KMS-11 (cell line): ENCODE data around the gene ZFR.

ENCODE experiments used
- H2AFZ ChIP-seq: fragments of 200-600 bp; sonication (generic); 2 replicates; pipeline ENCODE4 v1.6.1; 2016; ENCODE audit warnings: antibody characterized with exemption, mixed run types, low read depth
- H3K27ac ChIP-seq: fragments of 200-600 bp; sonication (generic); 2 replicates; pipeline ENCODE4 v1.6.1; 2016; ENCODE audit warnings: mild to moderate bottlenecking, mixed run types
- H3K27me3 ChIP-seq: fragments of 200-600 bp; sonication (generic); 2 replicates; pipeline ENCODE4 v1.6.1; 2017; ENCODE audit warnings: mild to moderate bottlenecking, low read depth, mixed run types, moderate library complexity; ENCODE audit not compliant: insufficient read depth
- H3K36me3 ChIP-seq: fragments of 200-600 bp; sonication (generic); 2 replicates; pipeline ENCODE4 v1.6.1; 2017; ENCODE audit warnings: mild to moderate bottlenecking, mixed run types; ENCODE audit not compliant: insufficient read depth
- H3K4me1 ChIP-seq: fragments of 200-600 bp; sonication (generic); 2 replicates; pipeline ENCODE4 v1.6.1; 2016; ENCODE audit warnings: mild to moderate bottlenecking, low read depth, mixed run types; ENCODE audit not compliant: poor library complexity, severe bottlenecking
- H3K4me2 ChIP-seq: fragments of 200-600 bp; sonication (generic); 2 replicates; pipeline ENCODE4 v1.7.0; 2016; ENCODE audit warnings: mild to moderate bottlenecking, mixed run types
- H3K4me3 ChIP-seq: fragments of 200-600 bp; sonication (generic); IDR thresholded peaks from 2 replicates; pipeline ENCODE4 v1.6.1; 2017; ENCODE audit warnings: low read depth, low read length, mixed read lengths; ENCODE audit not compliant: insufficient read depth
- H3K79me2 ChIP-seq: fragments of 200-600 bp; sonication (generic); 2 replicates; pipeline ENCODE4 v1.6.1; 2016; ENCODE audit warnings: low read depth, mixed run types; ENCODE audit not compliant: insufficient read depth
- H3K9ac ChIP-seq: fragments of 200-600 bp; sonication (generic); 2 replicates; pipeline ENCODE4 v1.6.1; 2016; ENCODE audit warnings: mild to moderate bottlenecking, mixed run types
- H4K20me1 ChIP-seq: fragments of 200-600 bp; sonication (generic); 2 replicates; pipeline ENCODE4 v1.6.1; 2016; ENCODE audit warnings: mild to moderate bottlenecking, mixed run types; ENCODE audit not compliant: insufficient read depth
- TF ChIP-seq, protein P1 (sequence below): fragments of 200-600 bp; sonication (generic); conservative IDR thresholded peaks from 2 replicates; pipeline ENCODE4 v1.6.1; 2017; ENCODE audit warnings: low read depth, mild to moderate bottlenecking, antibody characterized with exemption, low read length, moderate library complexity, mixed read lengths

Gene ZFR

DNA sequence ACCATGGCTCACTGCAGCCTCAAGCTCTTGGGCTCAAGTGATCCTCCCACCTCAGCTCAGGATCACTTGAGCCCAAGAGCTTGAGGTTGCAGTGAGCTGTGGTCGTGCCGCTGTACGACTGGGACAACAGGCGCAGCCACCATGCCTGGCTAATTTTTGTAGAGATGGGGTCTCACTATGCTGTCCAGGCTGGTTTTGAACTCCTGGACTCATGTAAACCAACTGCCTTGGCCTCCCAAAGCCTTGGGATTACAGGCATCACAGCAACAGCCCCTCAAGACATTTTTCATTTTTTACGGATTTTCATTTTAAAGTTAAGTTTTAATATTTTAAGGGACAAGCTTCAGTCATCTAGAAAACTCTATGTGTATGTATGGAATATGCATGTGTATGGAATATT lies 78.9 kb downstream of the ZFR start:
- Histone ChIP-seq H3K36me3 (no peaks in the 10 kb centered on the region), H3K9ac (no peak overlapping the region), H3K4me3 (no peak overlapping the region), H3K4me1 (no peaks in the 10 kb centered on the region), H3K79me2 (no peaks in the 10 kb centered on the region), H2AFZ (no peak overlapping the region), H3K4me2 (no peak overlapping the region), H3K27me3 (no peaks in the 10 kb centered on the region), H4K20me1 (no peaks in the 10 kb centered on the region), H3K27ac (no peak overlapping the region)
- TF ChIP-seq, protein P1, sequence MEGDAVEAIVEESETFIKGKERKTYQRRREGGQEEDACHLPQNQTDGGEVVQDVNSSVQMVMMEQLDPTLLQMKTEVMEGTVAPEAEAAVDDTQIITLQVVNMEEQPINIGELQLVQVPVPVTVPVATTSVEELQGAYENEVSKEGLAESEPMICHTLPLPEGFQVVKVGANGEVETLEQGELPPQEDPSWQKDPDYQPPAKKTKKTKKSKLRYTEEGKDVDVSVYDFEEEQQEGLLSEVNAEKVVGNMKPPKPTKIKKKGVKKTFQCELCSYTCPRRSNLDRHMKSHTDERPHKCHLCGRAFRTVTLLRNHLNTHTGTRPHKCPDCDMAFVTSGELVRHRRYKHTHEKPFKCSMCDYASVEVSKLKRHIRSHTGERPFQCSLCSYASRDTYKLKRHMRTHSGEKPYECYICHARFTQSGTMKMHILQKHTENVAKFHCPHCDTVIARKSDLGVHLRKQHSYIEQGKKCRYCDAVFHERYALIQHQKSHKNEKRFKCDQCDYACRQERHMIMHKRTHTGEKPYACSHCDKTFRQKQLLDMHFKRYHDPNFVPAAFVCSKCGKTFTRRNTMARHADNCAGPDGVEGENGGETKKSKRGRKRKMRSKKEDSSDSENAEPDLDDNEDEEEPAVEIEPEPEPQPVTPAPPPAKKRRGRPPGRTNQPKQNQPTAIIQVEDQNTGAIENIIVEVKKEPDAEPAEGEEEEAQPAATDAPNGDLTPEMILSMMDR = no peak

DNA sequence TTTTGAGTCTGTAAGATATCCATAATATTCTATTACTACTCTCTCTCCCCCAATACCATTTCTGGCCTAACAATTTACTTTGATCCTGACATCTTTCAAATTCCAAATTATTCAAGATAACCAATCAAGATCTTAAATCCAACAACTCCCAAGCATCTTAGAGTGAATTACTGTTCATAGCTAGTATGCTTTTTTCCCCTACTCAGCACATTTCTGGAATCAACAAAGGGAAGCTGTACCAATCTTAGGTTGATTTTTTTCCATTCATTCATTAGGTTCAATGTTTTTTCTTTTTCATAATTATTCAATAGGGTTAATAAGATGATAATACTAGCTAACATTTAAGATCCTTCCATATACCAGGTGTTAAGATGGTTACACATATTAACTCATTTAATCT lies 81.5 kb downstream of the ZFR start:
- Histone ChIP-seq H3K27me3 (no peaks in the 10 kb centered on the region), H3K36me3 (no peaks in the 10 kb centered on the region), H3K79me2 (no peaks in the 10 kb centered on the region), H3K4me2 (no peak overlapping the region), H4K20me1 (no peaks in the 10 kb centered on the region), H3K4me3 (no peak overlapping the region), H3K9ac (no peak overlapping the region), H3K27ac (no peak overlapping the region), H3K4me1 (no peaks in the 10 kb centered on the region), H2AFZ (no peak overlapping the region)
- TF ChIP-seq, protein P1 = no peak

DNA sequence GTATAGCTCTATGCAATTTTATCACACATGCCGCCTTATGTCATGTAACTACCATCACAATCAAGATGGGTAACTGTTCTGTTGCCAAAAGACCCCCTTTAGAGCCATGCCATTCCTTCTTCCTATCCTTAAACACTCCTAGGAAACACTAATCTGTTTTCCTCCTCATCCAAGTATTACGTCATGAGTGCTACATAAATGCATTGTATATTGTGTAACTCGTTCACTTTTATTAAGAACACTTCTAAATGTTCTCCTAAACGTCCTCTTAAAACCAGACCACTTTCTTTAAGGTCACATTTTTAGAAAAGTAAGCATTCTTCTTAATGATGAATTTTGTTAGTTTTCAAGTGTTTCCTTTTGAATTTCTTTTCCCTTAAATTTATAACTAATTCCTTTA lies 82.0 kb downstream of the ZFR start:
- H3K4me3 ChIP-seq = no peak overlapping the region
- no peaks in the 10 kb centered on the region for H3K79me2 ChIP-seq
- H3K36me3 ChIP-seq = no peaks in the 10 kb centered on the region
- no peak overlapping the region for H3K27ac ChIP-seq
- H3K4me1 ChIP-seq = no peaks in the 10 kb centered on the region
- H3K4me2 ChIP-seq = no peak overlapping the region
- H3K9ac ChIP-seq = no peak overlapping the region
- H4K20me1 ChIP-seq = no peaks in the 10 kb centered on the region
- no peak overlapping the region for H2AFZ ChIP-seq
- H3K27me3 ChIP-seq = no peaks in the 10 kb centered on the region
- TF ChIP-seq, protein P1 = no peak

DNA sequence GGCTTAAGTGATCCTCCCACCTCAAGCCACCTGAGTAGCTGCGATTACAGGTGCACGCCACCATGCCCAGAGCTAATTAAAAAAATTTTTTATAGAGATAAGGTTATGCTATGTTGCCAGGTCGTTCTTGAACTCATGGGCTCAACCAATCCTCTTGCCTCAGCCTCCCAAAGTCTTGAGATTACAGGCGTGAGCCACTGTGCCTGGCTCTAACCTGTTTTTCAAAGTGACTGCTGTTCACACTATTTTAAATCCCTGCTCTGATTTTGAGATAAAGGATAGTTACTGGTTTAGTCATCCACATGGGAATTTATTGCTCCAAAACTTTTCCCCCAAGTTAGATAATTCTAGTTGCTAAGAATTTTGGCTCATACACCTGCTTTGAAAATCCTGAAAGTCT lies 83.6 kb downstream of the ZFR start:
- Histone ChIP-seq H2AFZ (no peak overlapping the region), H3K27ac (no peak overlapping the region), H3K79me2 (no peaks in the 10 kb centered on the region), H3K27me3 (no peaks in the 10 kb centered on the region), H3K9ac (no peak overlapping the region), H3K4me2 (no peak overlapping the region), H3K36me3 (no peaks in the 10 kb centered on the region; the same call in 1 of the 2 replicates), H4K20me1 (no peaks in the 10 kb centered on the region), H3K4me3 (no peak overlapping the region), H3K4me1 (no peaks in the 10 kb centered on the region)
- TF ChIP-seq, protein P1 = no peak
